ENCODE measurements around the gene SYTL5.

Gene SYTL5

GRCh38 chrX:37993176-37993575 is 13.2 kb upstream of the SYTL5 start:
- Histone ChIP-seq H3K36me3 (no peaks in the 10 kb centered on the region), H3K9ac (no peak overlapping the region), H3K27me3 (no peaks in the 10 kb centered on the region), H4K20me1 (no peaks in the 10 kb centered on the region), H3K4me1 (peaks cover 7% of the 10 kb centered on the region; the same call in 1 of the 2 replicates), H3K27ac (no peak overlapping the region), H3K4me2 (no peak overlapping the region), H3K9me3 (no peaks in the 10 kb centered on the region), H3K4me3 (no peak overlapping the region)
- TF ChIP-seq Cebpa-rat (IDR thresholded peaks at IDR 0.05), result no peak

- Histone ChIP-seq H3K9ac (no peak overlapping the region), H3K4me2 (no peak overlapping the region), H3K27me3 (no peaks in the 10 kb centered on the region), H3K36me3 (no peaks in the 10 kb centered on the region), H3K9me3 (no peaks in the 10 kb centered on the region), H3K27ac (no peak overlapping the region), H3K4me3 (no peak overlapping the region), H4K20me1 (no peaks in the 10 kb centered on the region), H3K4me1 (peaks cover 7% of the 10 kb centered on the region; the same call in 1 of the 2 replicates)
- TF ChIP-seq Cebpa-rat (IDR thresholded peaks at IDR 0.05), result no peak
Observed at GRCh38 chrX:37993837-37994619, 12.3 kb upstream of the SYTL5 start.

- no peak overlapping the region for H3K4me3 ChIP-seq
- H4K20me1 ChIP-seq, result no peaks in the 10 kb centered on the region
- H3K27ac ChIP-seq, result no peak overlapping the region
- no peak for TF ChIP-seq Cebpa-rat (IDR thresholded peaks at IDR 0.05)
- peaks cover 7% of the 10 kb centered on the region; the same call in 1 of the 2 replicates for H3K4me1 ChIP-seq
- no peak overlapping the region for H3K9ac ChIP-seq
- 0 out of 2 replicates have a peak overlapping the region, but pooled peaks have one; percentile 26 for H3K4me2 ChIP-seq
- H3K36me3 ChIP-seq, result no peaks in the 10 kb centered on the region
- no peaks in the 10 kb centered on the region for H3K9me3 ChIP-seq
- H3K27me3 ChIP-seq, result no peaks in the 10 kb centered on the region
Observed at GRCh38 chrX:37995428-37995827, 10.9 kb upstream of the SYTL5 start.

GRCh38 chrX:37997096-37997495 is 9.3 kb upstream of the SYTL5 start:
- H3K36me3 ChIP-seq, result no peaks in the 10 kb centered on the region
- H3K4me1 ChIP-seq, result peaks cover 7% of the 10 kb centered on the region; the same call in 1 of the 2 replicates
- H3K27ac ChIP-seq, result no peak overlapping the region

GRCh38 chrX:37998586-37999262 is 7.6 kb upstream of the SYTL5 start:
- Histone ChIP-seq H3K4me1 (peaks cover 7% of the 10 kb centered on the region; the same call in 1 of the 2 replicates), H3K9ac (no peak overlapping the region), H3K4me2 (no peak overlapping the region), H3K27ac (no peak overlapping the region), H3K27me3 (no peaks in the 10 kb centered on the region), H3K36me3 (no peaks in the 10 kb centered on the region), H3K4me3 (no peak overlapping the region), H3K9me3 (no peaks in the 10 kb centered on the region), H4K20me1 (no peaks in the 10 kb centered on the region)
- TF ChIP-seq Cebpa-rat (IDR thresholded peaks at IDR 0.05), result no peak

More at GRCh38 chrX:37997096-37997495, 9.3 kb upstream of the SYTL5 start:
- Histone ChIP-seq H3K9me3 (no peaks in the 10 kb centered on the region), H3K4me2 (no peak overlapping the region), H3K4me3 (no peak overlapping the region), H3K27me3 (no peaks in the 10 kb centered on the region), H4K20me1 (no peaks in the 10 kb centered on the region), H3K9ac (no peak overlapping the region)
- no peak for TF ChIP-seq Cebpa-rat (IDR thresholded peaks at IDR 0.05)

- TF ChIP-seq Cebpa-rat (IDR thresholded peaks at IDR 0.05), result no peak
- no peaks in the 10 kb centered on the region for H3K36me3 ChIP-seq
Observed at GRCh38 chrX:38000706-38001105, 5.6 kb upstream of the SYTL5 start.

GRCh38 chrX:38004046-38004445 is 2.3 kb upstream of the SYTL5 start:
- no peak overlapping the region for H3K9ac ChIP-seq
- no peak for TF ChIP-seq Cebpa-rat (IDR thresholded peaks at IDR 0.05)
- no peaks in the 10 kb centered on the region for H3K4me1 ChIP-seq
- no peaks in the 10 kb centered on the region for H3K36me3 ChIP-seq
- no peaks in the 10 kb centered on the region for H4K20me1 ChIP-seq
- H3K9me3 ChIP-seq, result peaks cover 10% of the 10 kb centered on the region; the same call in 1 of the 2 replicates
- H3K4me2 ChIP-seq, result no peak overlapping the region
- H3K27me3 ChIP-seq, result no peaks in the 10 kb centered on the region
- no peak overlapping the region for H3K27ac ChIP-seq
- no peak overlapping the region for H3K4me3 ChIP-seq

More at GRCh38 chrX:38000706-38001105, 5.6 kb upstream of the SYTL5 start:
- Histone ChIP-seq H4K20me1 (no peaks in the 10 kb centered on the region), H3K4me1 (no peaks in the 10 kb centered on the region), H3K9ac (no peak overlapping the region), H3K9me3 (peaks cover 7% of the 10 kb centered on the region; the same call in 1 of the 2 replicates), H3K4me3 (no peak overlapping the region), H3K27ac (no peak overlapping the region), H3K27me3 (no peaks in the 10 kb centered on the region), H3K4me2 (no peak overlapping the region)

- H4K20me1 ChIP-seq, result no peaks in the 10 kb centered on the region
- TF ChIP-seq Cebpa-rat (IDR thresholded peaks at IDR 0.05), result no peak
- no peak overlapping the region for H3K9ac ChIP-seq
- no peaks in the 10 kb centered on the region for H3K36me3 ChIP-seq
- H3K4me3 ChIP-seq, result no peak overlapping the region
- H3K9me3 ChIP-seq, result peaks cover 10% of the 10 kb centered on the region; the same call in 1 of the 2 replicates
- H3K27me3 ChIP-seq, result no peaks in the 10 kb centered on the region
- no peak overlapping the region for H3K27ac ChIP-seq
- H3K4me1 ChIP-seq, result no peaks in the 10 kb centered on the region
- H3K4me2 ChIP-seq, result no peak overlapping the region
Observed at GRCh38 chrX:38006778-38007177, 425 bp downstream of the SYTL5 start.

GRCh38 chrX:38008658-38009057 is 2.3 kb downstream of the SYTL5 start:
- H3K9ac ChIP-seq, result no peak overlapping the region
- H3K27ac ChIP-seq, result no peak overlapping the region
- H3K27me3 ChIP-seq, result no peaks in the 10 kb centered on the region
- peaks cover 10% of the 10 kb centered on the region; the same call in 1 of the 2 replicates for H3K9me3 ChIP-seq
- TF ChIP-seq Cebpa-rat (IDR thresholded peaks at IDR 0.05), result no peak
- no peaks in the 10 kb centered on the region for H3K36me3 ChIP-seq
- no peaks in the 10 kb centered on the region for H4K20me1 ChIP-seq
- no peak overlapping the region for H3K4me2 ChIP-seq
- no peak overlapping the region for H3K4me3 ChIP-seq
- H3K4me1 ChIP-seq, result no peaks in the 10 kb centered on the region

- TF ChIP-seq Cebpa-rat (IDR thresholded peaks at IDR 0.05), result no peak
- no peak overlapping the region for H3K27ac ChIP-seq
Observed at GRCh38 chrX:38009641-38010040, 3.3 kb downstream of the SYTL5 start.

More at GRCh38 chrX:38009641-38010040, 3.3 kb downstream of the SYTL5 start:
- Histone ChIP-seq H3K4me2 (no peak overlapping the region), H3K4me1 (no peaks in the 10 kb centered on the region), H3K9ac (no peak overlapping the region), H3K27me3 (no peaks in the 10 kb centered on the region), H4K20me1 (no peaks in the 10 kb centered on the region), H3K36me3 (no peaks in the 10 kb centered on the region), H3K9me3 (peaks cover 10% of the 10 kb centered on the region; the same call in 1 of the 2 replicates), H3K4me3 (no peak overlapping the region)
